ENCODE measurements around the gene CAMK2D.

Gene CAMK2D

GRCh38 chr4:113744667-113745240 is 16.8 kb downstream of the CAMK2D start:
- no peak for DNase-seq (ENCODE audit: low spot score)

GRCh38 chr4:113743690-113744089 is 17.8 kb downstream of the CAMK2D start:
- DNase-seq (ENCODE audit: low spot score) = no peak
- TF ChIP-seq, protein P1, sequence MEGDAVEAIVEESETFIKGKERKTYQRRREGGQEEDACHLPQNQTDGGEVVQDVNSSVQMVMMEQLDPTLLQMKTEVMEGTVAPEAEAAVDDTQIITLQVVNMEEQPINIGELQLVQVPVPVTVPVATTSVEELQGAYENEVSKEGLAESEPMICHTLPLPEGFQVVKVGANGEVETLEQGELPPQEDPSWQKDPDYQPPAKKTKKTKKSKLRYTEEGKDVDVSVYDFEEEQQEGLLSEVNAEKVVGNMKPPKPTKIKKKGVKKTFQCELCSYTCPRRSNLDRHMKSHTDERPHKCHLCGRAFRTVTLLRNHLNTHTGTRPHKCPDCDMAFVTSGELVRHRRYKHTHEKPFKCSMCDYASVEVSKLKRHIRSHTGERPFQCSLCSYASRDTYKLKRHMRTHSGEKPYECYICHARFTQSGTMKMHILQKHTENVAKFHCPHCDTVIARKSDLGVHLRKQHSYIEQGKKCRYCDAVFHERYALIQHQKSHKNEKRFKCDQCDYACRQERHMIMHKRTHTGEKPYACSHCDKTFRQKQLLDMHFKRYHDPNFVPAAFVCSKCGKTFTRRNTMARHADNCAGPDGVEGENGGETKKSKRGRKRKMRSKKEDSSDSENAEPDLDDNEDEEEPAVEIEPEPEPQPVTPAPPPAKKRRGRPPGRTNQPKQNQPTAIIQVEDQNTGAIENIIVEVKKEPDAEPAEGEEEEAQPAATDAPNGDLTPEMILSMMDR (IDR thresholded peaks at IDR 0.05; ENCODE audit: extremely low read depth, missing control alignments) = no peak

More at GRCh38 chr4:113744667-113745240, 16.8 kb downstream of the CAMK2D start:
- TF ChIP-seq, protein P1 (IDR thresholded peaks at IDR 0.05; ENCODE audit: extremely low read depth, missing control alignments) = no peak

- TF ChIP-seq, protein P1 (IDR thresholded peaks at IDR 0.05; ENCODE audit: extremely low read depth, missing control alignments) = no peak
- DNase-seq (ENCODE audit: low spot score) = no peak
Measured at GRCh38 chr4:113742643-113743042, 18.9 kb downstream of the CAMK2D start.

DNA sequence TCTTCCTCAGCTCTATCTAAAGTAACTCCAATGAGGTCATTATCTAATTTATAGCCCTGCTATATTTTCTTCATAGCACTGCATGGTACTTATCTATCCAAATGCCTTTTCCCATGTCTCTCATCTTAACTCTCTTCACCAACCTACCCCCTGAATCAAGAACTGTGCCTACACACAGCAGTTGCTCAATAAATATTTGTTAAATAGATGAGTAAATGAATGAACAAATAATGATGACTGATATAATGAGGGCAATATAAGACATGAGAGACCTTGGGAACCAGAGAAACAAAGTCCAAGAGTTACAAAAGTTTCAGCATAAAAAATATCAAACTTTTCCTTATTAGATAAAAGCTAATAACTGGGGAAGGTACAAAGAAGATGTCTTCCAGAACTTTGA is 19.6 kb downstream of the CAMK2D start:
- no peak for DNase-seq (ENCODE audit: low spot score)
- TF ChIP-seq, protein P1 (IDR thresholded peaks at IDR 0.05; ENCODE audit: extremely low read depth, missing control alignments) = no peak

GRCh38 chr4:113740857-113741379 is 20.6 kb downstream of the CAMK2D start:
- no peak for DNase-seq (ENCODE audit: low spot score)
- TF ChIP-seq, protein P1 (IDR thresholded peaks at IDR 0.05; ENCODE audit: extremely low read depth, missing control alignments) = no peak

DNA sequence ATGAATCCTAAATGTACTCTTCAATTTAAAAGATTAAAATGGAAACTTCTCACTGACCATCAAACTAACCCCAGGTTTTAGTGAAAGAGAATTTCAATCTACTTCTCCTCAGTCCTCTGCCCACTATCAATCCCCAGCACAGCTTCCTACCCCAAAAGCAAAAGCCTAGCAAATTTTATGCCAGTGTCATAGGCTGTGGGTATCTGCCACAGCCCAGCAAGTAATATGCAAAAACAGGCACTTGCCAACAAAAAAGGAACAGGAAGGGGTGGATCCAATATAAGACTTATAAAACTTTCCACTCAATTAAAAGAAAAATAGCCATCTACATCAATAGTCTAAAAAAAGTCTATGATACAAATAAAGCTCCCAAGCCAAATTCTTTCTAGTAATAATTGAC is 22.3 kb downstream of the CAMK2D start:
- no peak for DNase-seq (ENCODE audit: low spot score)
- TF ChIP-seq, protein P1 (IDR thresholded peaks at IDR 0.05; ENCODE audit: extremely low read depth, missing control alignments) = no peak

GRCh38 chr4:113738251-113738650 is 23.3 kb downstream of the CAMK2D start:
- DNase-seq (ENCODE audit: low spot score) = no peak
- TF ChIP-seq, protein P1 (IDR thresholded peaks at IDR 0.05; ENCODE audit: extremely low read depth, missing control alignments) = no peak
